H1 (cell line): Measurements from ENCODE around the gene C19orf25. TPM values are rescaled to one million over a fixed set of nuclear protein-coding genes. Genes with fewer than 3 reads are reported as not detected.

Experiments
- CTCF ChIA-PET: fragments of 300-600 bp; sonication (Branson Sonifier 250); formaldehyde crosslinking; loops from one replicate; lab custom pipeline; 2021; ENCODE audit not compliant: partially characterized antibody; lab: Charles Lee
- POLR2A ChIA-PET: fragments of 300-600 bp; sonication (Branson Sonifier 250); formaldehyde crosslinking; loops from one replicate; lab custom pipeline; 2021; ENCODE audit warnings: inconsistent platforms; ENCODE audit not compliant: partially characterized antibody; lab: Charles Lee
- DNase-seq, 2 experiments: peaks; one replicate each; pipeline versions ENCODE4 v3.0.0 to v3.0.0-alpha.2; 2010 to 2022; ENCODE audit warnings: low spot score in 2 of 2, low read depth in 1 of 2, mixed read lengths in 1 of 2
- FAIRE-seq: peaks from 2 replicates; lab custom pipeline; 2011; peaks lifted over from hg19 to GRCh38; lab: Jason Lieb, UNC
- H2AFZ ChIP-seq: 2 replicates; pipeline ENCODE4 v1.8.1; 2012; ENCODE audit warnings: low read length, inconsistent platforms
- H2AK5ac ChIP-seq: 2 replicates; pipeline ENCODE4 v1.6.1; 2013; ENCODE audit warnings: low read depth, low read length
- H2BK120ac ChIP-seq: replicated peaks from 2 replicates; pipeline ENCODE3; 2013; ENCODE audit warnings: low read depth, low read length, inconsistent platforms
- H2BK12ac ChIP-seq: 2 replicates; pipeline ENCODE4 v1.6.1; 2013; ENCODE audit warnings: low read depth, low read length
- H2BK15ac ChIP-seq: 2 replicates; pipeline ENCODE4 v1.6.1; 2013; ENCODE audit warnings: low read length
- H2BK20ac ChIP-seq: 2 replicates; pipeline ENCODE4 v1.6.1; 2013; ENCODE audit warnings: low read length
- H2BK5ac ChIP-seq: 2 replicates; pipeline ENCODE4 v1.6.1; 2013; ENCODE audit warnings: low read depth, low read length
- H3K14ac ChIP-seq: 2 replicates; pipeline ENCODE4 v1.6.1; 2013; ENCODE audit warnings: inconsistent platforms; ENCODE audit not compliant: insufficient read length
- H3K18ac ChIP-seq: 2 replicates; pipeline ENCODE4 v1.6.1; 2013; ENCODE audit warnings: low read length; ENCODE audit errors: extremely low read depth
- H3K23ac ChIP-seq: 2 replicates; pipeline ENCODE4 v1.6.1; 2013; ENCODE audit warnings: inconsistent platforms; ENCODE audit not compliant: insufficient read length
- H3K23me2 ChIP-seq: 2 replicates; pipeline ENCODE4 v1.6.1; 2013; ENCODE audit warnings: low read depth, low read length
- H3K27ac ChIP-seq: 2 replicates; pipeline ENCODE4 v1.6.1; 2011; ENCODE audit warnings: low read depth, low read length, inconsistent platforms
- H3K27me3 ChIP-seq, 4 experiments: replicated peaks in 1 of 4; 1 replicate in 1 of 4; 2 replicates in 3 of 4; pipeline versions ENCODE4 v1.6.1 to v1.8.1; 2011 to 2013; ENCODE audit warnings: low read length in 3 of 4, mild to moderate bottlenecking in 3 of 4, inconsistent platforms in 2 of 4, mixed read lengths in 2 of 4, moderate library complexity in 1 of 4; ENCODE audit not compliant: control insufficient read depth in 3 of 4, insufficient read depth in 3 of 4; ENCODE audit errors: extremely low read depth in 1 of 4
- H3K36me3 ChIP-seq, 4 experiments: 2 replicates each; pipeline versions ENCODE4 v1.6.1 to v1.8.1; 2011 to 2013; ENCODE audit warnings: mild to moderate bottlenecking in 4 of 4, low read length in 3 of 4, moderate library complexity in 2 of 4, control low read depth in 1 of 4, inconsistent platforms in 1 of 4; ENCODE audit not compliant: insufficient read depth in 4 of 4, control insufficient read depth in 2 of 4
- H3K4ac ChIP-seq: replicated peaks from 2 replicates; pipeline ENCODE3; 2013; ENCODE audit warnings: low read length, low read depth, mixed read lengths, inconsistent platforms; ENCODE audit not compliant: insufficient read length
- H3K4me1 ChIP-seq, 4 experiments: replicated peaks in 1 of 4; 1 replicate in 1 of 4; 2 replicates in 3 of 4; pipeline versions ENCODE4 v1.6.1 to v1.8.1; 2011 to 2013; ENCODE audit warnings: low read length in 3 of 4, inconsistent platforms in 2 of 4, mixed read lengths in 1 of 4; ENCODE audit not compliant: insufficient read depth in 4 of 4, control insufficient read depth in 3 of 4
- H3K4me2 ChIP-seq, 2 experiments: 2 replicates each; pipeline versions ENCODE4 v1.6.1 to v1.8.1; 2011 to 2013; ENCODE audit warnings: low read depth in 2 of 2, low read length in 2 of 2, control low read depth in 1 of 2, inconsistent platforms in 1 of 2, mild to moderate bottlenecking in 1 of 2; ENCODE audit not compliant: insufficient read depth in 1 of 2
- H3K4me3 ChIP-seq, 4 experiments: fragments of 200-600, 300-600 bp in 1 of 4; sonication (generic), shearing (Covaris generic), sonication (Bioruptor Twin) in 1 of 4; 2 replicates each; pipeline versions ENCODE4 v1.5.1 to v1.8.1; 2011 to 2016; ENCODE audit warnings: low read length in 4 of 4, low read depth in 3 of 4, control low read depth in 2 of 4, inconsistent platforms in 2 of 4, mild to moderate bottlenecking in 2 of 4, mixed read lengths in 1 of 4, moderate library complexity in 1 of 4; ENCODE audit not compliant: insufficient read depth in 2 of 4; ENCODE audit errors: extremely low read depth in 1 of 4
- H3K56ac ChIP-seq: replicated peaks from 2 replicates; pipeline ENCODE3; 2013; ENCODE audit warnings: low read depth, mild to moderate bottlenecking, mixed read lengths, low read length, inconsistent platforms; ENCODE audit not compliant: insufficient read length
- H3K79me1 ChIP-seq: 2 replicates; pipeline ENCODE4 v1.6.1; 2013; ENCODE audit warnings: low read depth, low read length, control low read depth
- H3K79me2 ChIP-seq, 2 experiments: 2 replicates each; pipeline versions ENCODE4 v1.6.1 to v1.8.1; 2012 to 2013; ENCODE audit warnings: low read length in 2 of 2, mild to moderate bottlenecking in 2 of 2, inconsistent platforms in 1 of 2; ENCODE audit not compliant: insufficient read depth in 2 of 2, control insufficient read depth in 1 of 2
- H3K9ac ChIP-seq, 4 experiments: replicated peaks in 1 of 4; 1 replicate in 1 of 4; 2 replicates in 3 of 4; pipeline versions ENCODE4 v1.6.1 to v1.8.1; 2011 to 2013; ENCODE audit warnings: low read depth in 3 of 4, low read length in 3 of 4, control low read depth in 2 of 4, mild to moderate bottlenecking in 2 of 4, moderate library complexity in 2 of 4, inconsistent platforms in 1 of 4; ENCODE audit errors: extremely low read depth in 1 of 4
- H3K9me3 ChIP-seq, 2 experiments: 2 replicates each; pipeline versions ENCODE4 v1.6.1 to v1.8.1; 2012 to 2013; ENCODE audit warnings: mild to moderate bottlenecking in 2 of 2, moderate library complexity in 2 of 2, control low read depth in 1 of 2, inconsistent platforms in 1 of 2, low read depth in 1 of 2, low read length in 1 of 2, mixed read lengths in 1 of 2; ENCODE audit not compliant: insufficient read depth in 2 of 2
- H4K20me1 ChIP-seq, 2 experiments: replicated peaks in 1 of 2; 2 replicates each; pipeline versions ENCODE3 to v1.8.1; 2011 to 2013; ENCODE audit warnings: inconsistent platforms in 2 of 2, low read length in 2 of 2, mild to moderate bottlenecking in 1 of 2; ENCODE audit not compliant: insufficient read depth in 2 of 2, control insufficient read depth in 1 of 2
- H4K5ac ChIP-seq: 2 replicates; pipeline ENCODE4 v1.6.1; 2013; ENCODE audit warnings: low read length, low read depth, mixed read lengths, inconsistent platforms; ENCODE audit not compliant: insufficient read length
- H4K8ac ChIP-seq: 2 replicates; pipeline ENCODE4 v1.8.0; 2013; ENCODE audit warnings: mild to moderate bottlenecking, moderate library complexity, low read length, inconsistent platforms; ENCODE audit not compliant: insufficient read depth; ENCODE audit errors: extremely low read depth
- H4K91ac ChIP-seq: replicated peaks from 2 replicates; pipeline ENCODE3; 2013; ENCODE audit warnings: low read length, mixed read lengths, inconsistent platforms; ENCODE audit not compliant: insufficient read length
- CEBPB ChIP-seq: IDR thresholded peaks from 2 replicates; pipeline ENCODE4 v1.6.1; 2012; ENCODE audit warnings: low read depth, low read length
- TEAD4 ChIP-seq: IDR thresholded peaks from 2 replicates; pipeline ENCODE4 v1.6.1; 2012; ENCODE audit warnings: low read depth, low read length, inconsistent platforms, mixed read lengths
- WGBS, 2 experiments: shearing (Covaris generic) in 1 of 2; methylation state at CpG; one replicate each; pipeline versions ENCODE4 v1.1.6 to v1.1.7; 2013 to 2015; ENCODE audit warnings: low lambda C conversion rate in 2 of 2, mixed read lengths in 2 of 2, inconsistent platforms in 1 of 2, low coverage in 1 of 2, missing lambda C conversion rate in 1 of 2; ENCODE audit not compliant: insufficient replicate concordance in 2 of 2, insufficient coverage in 1 of 2, insufficient read length in 1 of 2; ENCODE audit errors: extremely low coverage in 1 of 2, missing lambda C conversion rate in 1 of 2; 5-methylcytosine and 5-hydroxymethylcytosine counted together
- polyA plus RNA-seq, 7 experiments: library from polyadenylated mRNA; depleted of rRNA in 3 of 7; stranded (reverse) in 5 of 7; unstranded in 2 of 7; fragments of >200 nt in 5 of 7; fragments of 200-250 nt in 2 of 7; gene quantifications; 1 replicate in 5 of 7; 2 replicates in 1 of 7; 4 replicates in 1 of 7; pipeline versions ENCODE4 v1.2.1 to v1.2.3, GENCODE V29; 2011 to 2013; ENCODE audit warnings: missing spikeins in 2 of 7, mixed read lengths in 2 of 7
- total RNA-seq: library from RNA; stranded (reverse); fragmentation: NEBNext Ultra II Directional; extraction: Animal tissue kit (Norgen Biotek cat#: 25700); gene quantifications from 2 replicates; pipeline ENCODE4 v1.2.1, GENCODE V29; 2021
- TF ChIP-seq, protein P1 (sequence below): IDR thresholded peaks from 2 replicates; pipeline ENCODE4 v1.6.1; 2012; ENCODE audit warnings: inconsistent platforms
- TF ChIP-seq, protein P2 (sequence below), 3 experiments: IDR thresholded peaks; 1 replicate in 2 of 3; 2 replicates in 1 of 3; pipeline versions ENCODE4 v1.5.1 to v1.6.1; 2011; ENCODE audit warnings: low read length in 3 of 3, mild to moderate bottlenecking in 3 of 3, inconsistent platforms in 2 of 3, low read depth in 1 of 3, moderate library complexity in 1 of 3; ENCODE audit not compliant: insufficient read depth in 1 of 3; ENCODE audit errors: control extremely low read depth in 1 of 3

The C19orf25 gene
- total and polyA plus RNA-seq, 2 of the 8 experiments (the other 6 are each of a cell fraction or from before 2014, with no cell fraction given) = 41.3 to 67.4 TPM

DNA sequence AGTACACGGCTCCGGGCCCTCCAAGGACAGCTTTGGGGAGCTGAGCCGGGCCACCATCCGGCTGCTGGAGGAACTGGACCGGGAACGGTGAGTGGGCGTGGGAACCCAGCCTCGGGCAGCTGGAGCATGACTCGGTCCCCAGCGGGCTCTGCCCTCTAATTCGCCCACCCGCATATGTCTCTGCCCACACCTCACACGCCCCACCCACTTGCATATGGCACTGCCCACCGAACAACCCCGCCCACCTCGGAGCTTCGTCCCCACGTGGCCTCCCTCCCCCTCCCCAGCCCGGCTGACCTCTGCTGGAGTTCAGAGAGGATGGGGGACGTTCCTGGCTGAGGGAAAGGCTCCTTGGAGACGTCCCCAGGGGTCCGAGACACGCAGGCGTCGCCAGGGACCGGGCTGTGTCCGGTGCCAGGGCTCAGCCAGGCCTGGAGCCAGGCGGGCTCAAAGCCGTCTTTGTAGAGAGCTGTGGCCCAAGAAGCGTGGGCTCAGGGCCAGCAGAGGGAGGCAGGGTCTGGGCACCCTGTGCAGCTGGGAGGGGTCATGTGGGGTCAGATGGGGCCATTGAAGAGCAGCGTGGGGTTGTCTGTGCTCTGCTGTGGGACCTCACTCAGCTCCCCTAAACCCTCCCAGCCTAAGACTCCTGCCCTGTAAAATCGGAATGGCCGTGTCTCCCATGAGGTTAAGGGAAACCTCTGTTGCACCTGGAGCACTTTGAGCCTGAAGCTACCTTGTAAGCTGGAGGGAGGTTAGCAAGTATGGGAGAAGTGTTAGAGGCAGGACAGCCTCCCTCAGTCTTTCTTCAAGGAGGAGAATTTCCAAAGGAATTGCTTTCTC lies 25.3 kb downstream of the C19orf25 start:
- 74% methylated on average over 25 of the region's 33 CpGs; no CpG with 5 or more reads in 1 of the 2 experiments for WGBS, 2 experiments
- H3K79me1 ChIP-seq = no peaks in the 10 kb centered on the region; the same call in 1 of the 2 replicates
- peaks cover 9% of the 10 kb centered on the region in 2 experiments for H4K20me1 ChIP-seq
- no peak overlapping the region for H3K23ac ChIP-seq
- H2AFZ ChIP-seq = no peak overlapping the region
- FAIRE-seq (no peak), DNase-seq (no peak)
- no peak overlapping the region for H2BK120ac ChIP-seq
- H3K4me2 ChIP-seq = peak overlapping the region in 1 of 2 experiments; percentile 41; a peak in 1 of 4 replicates
- POLR2A ChIA-PET = interaction anchor here (0.9 to 9.4 kb wide), 11 partner anchors 12 to 186 kb away, joined by 3 to 109 read pairs (median 3); partner anchors contain the start of genes FAM174C and REEP6
- H3K4ac ChIP-seq = no peak overlapping the region
- no peaks in the 10 kb centered on the region for H3K79me2 ChIP-seq
- no peak overlapping the region for H3K4me3 ChIP-seq
- H3K23me2 ChIP-seq = peaks cover 4% of the 10 kb centered on the region; the same call in 1 of the 2 replicates
- peaks cover 17 to 42% (median 36%) of the 10 kb centered on the region in 4 experiments for H3K27me3 ChIP-seq
- H4K5ac ChIP-seq = no peak overlapping the region
- H3K56ac ChIP-seq = no peak overlapping the region
- no peak overlapping the region for H2BK12ac ChIP-seq
- CTCF ChIA-PET = interaction anchor here (0.8 to 6.9 kb wide), 8 partner anchors 11 to 372 kb away, joined by 3 to 54 read pairs (median 6); no protein-coding TSS in a partner anchor
- H4K91ac ChIP-seq = no peak overlapping the region
- no peaks in the 10 kb centered on the region for H3K9me3 ChIP-seq
- H3K18ac ChIP-seq = no peak overlapping the region; the same call in 1 of the 2 replicates
- no peak overlapping the region for H3K27ac ChIP-seq
- no peak overlapping the region for H2BK20ac ChIP-seq
- H2AK5ac ChIP-seq = no peak overlapping the region
- H3K9ac ChIP-seq = no peak overlapping the region
- no peaks in the 10 kb centered on the region; a peak in 1 of 8 replicates for H3K36me3 ChIP-seq
- peaks cover 0 to 39% (median 29%) of the 10 kb centered on the region in 4 experiments; a peak in 6 of 7 replicates for H3K4me1 ChIP-seq
- no peak overlapping the region for H4K8ac ChIP-seq
- H2BK15ac ChIP-seq = 0 out of 2 replicates have a peak overlapping the region, but pooled peaks have one; percentile 13
- H3K14ac ChIP-seq = no peak overlapping the region
- no peak overlapping the region for H2BK5ac ChIP-seq
- TF ChIP-seq CEBPB = no peak
- TF ChIP-seq, protein P1, sequence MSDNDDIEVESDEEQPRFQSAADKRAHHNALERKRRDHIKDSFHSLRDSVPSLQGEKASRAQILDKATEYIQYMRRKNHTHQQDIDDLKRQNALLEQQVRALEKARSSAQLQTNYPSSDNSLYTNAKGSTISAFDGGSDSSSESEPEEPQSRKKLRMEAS = peak; percentile 82
- no peak for TF ChIP-seq TEAD4
- TF ChIP-seq, protein P2, sequence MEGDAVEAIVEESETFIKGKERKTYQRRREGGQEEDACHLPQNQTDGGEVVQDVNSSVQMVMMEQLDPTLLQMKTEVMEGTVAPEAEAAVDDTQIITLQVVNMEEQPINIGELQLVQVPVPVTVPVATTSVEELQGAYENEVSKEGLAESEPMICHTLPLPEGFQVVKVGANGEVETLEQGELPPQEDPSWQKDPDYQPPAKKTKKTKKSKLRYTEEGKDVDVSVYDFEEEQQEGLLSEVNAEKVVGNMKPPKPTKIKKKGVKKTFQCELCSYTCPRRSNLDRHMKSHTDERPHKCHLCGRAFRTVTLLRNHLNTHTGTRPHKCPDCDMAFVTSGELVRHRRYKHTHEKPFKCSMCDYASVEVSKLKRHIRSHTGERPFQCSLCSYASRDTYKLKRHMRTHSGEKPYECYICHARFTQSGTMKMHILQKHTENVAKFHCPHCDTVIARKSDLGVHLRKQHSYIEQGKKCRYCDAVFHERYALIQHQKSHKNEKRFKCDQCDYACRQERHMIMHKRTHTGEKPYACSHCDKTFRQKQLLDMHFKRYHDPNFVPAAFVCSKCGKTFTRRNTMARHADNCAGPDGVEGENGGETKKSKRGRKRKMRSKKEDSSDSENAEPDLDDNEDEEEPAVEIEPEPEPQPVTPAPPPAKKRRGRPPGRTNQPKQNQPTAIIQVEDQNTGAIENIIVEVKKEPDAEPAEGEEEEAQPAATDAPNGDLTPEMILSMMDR (IDR thresholded peaks at IDR 0.05; ENCODE audit: control extremely low read depth in 1 of 3, insufficient read depth in 1 of 3, low read depth in 1 of 3, low read length in 3 of 3) = no peak
